GM10847 (cell line): ENCODE measurements around the gene KRTAP9-2.
"Not testable (repeated sequence)": the region's sequence is repeated elsewhere in the genome, so short reads cannot be mapped to it uniquely, and the experiment has no call there.

ENCODE experiments used
- POLR2A ChIP-seq: IDR thresholded peaks from 2 replicates; pipeline ENCODE4 v1.6.1; 2011; ENCODE audit not compliant: insufficient read length; ENCODE audit errors: extremely low read depth

KRTAP9-2 gene

DNA sequence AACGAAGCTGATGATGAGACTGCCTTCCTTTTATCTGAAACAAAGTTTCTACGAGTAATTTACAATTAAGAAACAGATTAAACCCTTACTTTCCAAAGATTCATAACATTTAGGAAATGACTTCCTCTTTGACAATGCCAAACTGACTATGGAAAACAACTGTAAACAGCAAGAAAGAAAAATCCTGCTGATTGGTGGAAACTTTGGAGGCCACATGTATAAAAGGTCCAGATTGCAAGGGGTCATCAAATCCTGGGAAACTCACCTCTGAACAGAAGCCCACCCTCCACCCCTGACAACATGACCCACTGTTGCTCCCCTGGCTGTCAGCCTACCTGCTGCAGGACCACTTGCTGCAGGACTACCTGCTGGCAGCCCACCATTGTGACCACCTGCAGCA, 38.6 kb downstream of the KRTAP9-2 start, which contains the start of gene KRTAP9-6:
Gene KRTAP9-6 (plus strand): TSS at position 301 of the 400 bp plus-strand sequence. CDS start 0 bp downstream, at position 301.
- TF ChIP-seq POLR2A = no peak

DNA sequence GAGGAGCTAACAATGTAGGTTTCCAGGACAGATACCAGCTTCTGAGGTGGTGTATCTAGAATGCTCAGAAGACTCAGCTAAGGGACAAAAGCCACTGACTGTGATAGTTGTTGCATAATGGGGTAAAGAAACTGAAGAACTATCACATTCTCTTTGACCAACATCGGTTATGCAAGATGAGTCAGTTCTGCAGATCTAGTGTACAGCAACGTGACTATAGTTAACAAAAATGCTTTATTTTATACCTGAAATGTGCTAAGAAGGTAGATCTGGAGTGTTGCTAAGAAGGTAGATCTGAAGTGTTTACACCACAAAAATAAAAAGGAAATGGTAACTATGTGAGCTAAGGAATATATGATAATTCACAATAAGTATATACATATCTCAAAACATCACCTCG, 41.3 kb downstream of the KRTAP9-2 start:
- no peak for TF ChIP-seq POLR2A

DNA sequence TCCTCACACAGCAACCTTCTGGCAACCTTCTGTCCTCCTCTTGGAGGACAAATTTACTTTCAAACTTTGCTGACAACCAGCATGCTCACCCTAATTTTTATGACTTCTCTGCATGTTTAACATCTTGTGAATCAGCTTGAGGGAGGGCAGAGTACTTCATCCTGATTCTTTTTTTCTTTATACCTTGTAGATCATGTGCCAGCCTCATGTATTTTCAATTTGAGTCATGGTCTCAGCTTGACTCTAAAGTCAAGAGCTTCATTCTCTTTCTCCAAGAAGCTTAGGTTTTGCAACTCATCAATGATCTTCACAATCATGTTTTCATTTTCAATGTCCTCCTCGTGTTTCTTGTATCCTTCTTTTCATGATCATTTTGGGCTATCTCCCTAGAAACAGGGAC, 45.4 kb downstream of the KRTAP9-2 start:
- TF ChIP-seq POLR2A = no peak

DNA sequence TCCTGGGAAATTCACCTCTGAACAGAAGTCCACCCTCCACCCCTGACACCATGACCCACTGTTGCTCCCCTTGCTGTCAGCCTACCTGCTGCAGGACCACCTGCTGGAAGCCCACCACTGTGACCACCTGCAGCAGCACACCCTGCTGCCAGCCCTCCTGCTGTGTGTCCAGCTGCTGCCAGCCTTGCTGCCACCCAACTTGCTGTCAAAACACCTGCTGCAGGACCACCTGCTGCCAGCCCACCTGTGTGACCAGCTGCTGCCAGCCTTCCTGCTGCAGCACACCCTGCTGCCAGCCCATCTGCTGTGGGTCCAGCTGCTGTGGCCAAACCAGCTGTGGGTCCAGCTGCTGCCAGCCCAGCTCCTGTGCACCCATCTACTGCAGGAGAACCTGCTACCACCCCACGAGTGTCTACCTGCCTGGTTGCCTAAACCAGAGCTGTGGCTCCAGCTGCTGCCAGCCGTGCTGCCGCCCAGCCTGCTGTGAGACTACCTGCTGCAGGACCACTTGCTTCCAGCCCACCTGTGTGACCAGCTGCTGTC, 49.3 kb downstream of the KRTAP9-2 start, which contains the start of gene KRTAP9-7:
Gene KRTAP9-7 (plus strand): TSS at position 51 of the 543 bp plus-strand sequence. CDS start 0 bp downstream, at position 51.
- not testable (repeated sequence) for TF ChIP-seq POLR2A
